DND-41 (cell line): ENCODE measurements around the gene CA14.

Experiments used
- EZH2 ChIP-seq: IDR thresholded peaks from 3 replicates; pipeline ENCODE4 v1.6.1; 2012; ENCODE audit warnings: borderline replicate concordance, low read depth, mild to moderate bottlenecking, moderate library complexity, low read length, inconsistent platforms; ENCODE audit not compliant: severe bottlenecking
- TF ChIP-seq, protein P1 (sequence below): IDR thresholded peaks from 2 replicates; pipeline ENCODE4 v1.5.1; 2012; ENCODE audit warnings: borderline replicate concordance, low read length, moderate library complexity, mild to moderate bottlenecking; ENCODE audit not compliant: poor library complexity, severe bottlenecking; ENCODE audit errors: extremely low read depth

DNA sequence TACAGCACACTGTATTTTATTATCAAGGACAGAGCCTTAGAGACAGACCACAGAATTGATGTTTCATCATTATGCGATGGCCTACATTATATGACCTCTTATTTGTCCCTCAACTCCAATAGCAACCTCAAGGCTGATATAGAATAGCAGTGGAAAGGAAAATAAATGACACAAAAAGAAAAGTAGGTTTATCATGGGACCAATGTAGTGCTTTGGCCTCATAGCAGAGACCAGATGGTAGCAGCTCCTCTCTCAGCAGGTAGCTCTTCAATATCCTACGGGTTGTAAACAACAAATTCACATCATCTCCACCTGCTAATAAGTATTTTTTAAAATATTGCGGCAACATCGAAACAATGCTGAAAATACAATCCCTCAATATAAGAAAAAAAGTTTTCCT lies 46.9 kb upstream of the CA14 start:
- TF ChIP-seq, protein P1, sequence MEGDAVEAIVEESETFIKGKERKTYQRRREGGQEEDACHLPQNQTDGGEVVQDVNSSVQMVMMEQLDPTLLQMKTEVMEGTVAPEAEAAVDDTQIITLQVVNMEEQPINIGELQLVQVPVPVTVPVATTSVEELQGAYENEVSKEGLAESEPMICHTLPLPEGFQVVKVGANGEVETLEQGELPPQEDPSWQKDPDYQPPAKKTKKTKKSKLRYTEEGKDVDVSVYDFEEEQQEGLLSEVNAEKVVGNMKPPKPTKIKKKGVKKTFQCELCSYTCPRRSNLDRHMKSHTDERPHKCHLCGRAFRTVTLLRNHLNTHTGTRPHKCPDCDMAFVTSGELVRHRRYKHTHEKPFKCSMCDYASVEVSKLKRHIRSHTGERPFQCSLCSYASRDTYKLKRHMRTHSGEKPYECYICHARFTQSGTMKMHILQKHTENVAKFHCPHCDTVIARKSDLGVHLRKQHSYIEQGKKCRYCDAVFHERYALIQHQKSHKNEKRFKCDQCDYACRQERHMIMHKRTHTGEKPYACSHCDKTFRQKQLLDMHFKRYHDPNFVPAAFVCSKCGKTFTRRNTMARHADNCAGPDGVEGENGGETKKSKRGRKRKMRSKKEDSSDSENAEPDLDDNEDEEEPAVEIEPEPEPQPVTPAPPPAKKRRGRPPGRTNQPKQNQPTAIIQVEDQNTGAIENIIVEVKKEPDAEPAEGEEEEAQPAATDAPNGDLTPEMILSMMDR: no peak
- no peak for TF ChIP-seq EZH2
